GM19455 (cell line): ENCODE measurements around the gene TULP4.
"Not testable (repeated sequence)": the region's sequence is repeated elsewhere in the genome, so short reads cannot be mapped to it uniquely, and the experiment has no call there.

Experiments used
- ATAC-seq: cut with Tn5 transposase; IDR thresholded peaks from one replicate; pipeline ENCODE4 v1.9.1; 2021; ENCODE audit not compliant: unreplicated experiment

TULP4 gene

GRCh38 chr6:158293122-158293521 lies 19.1 kb upstream of the TULP4 start:
- peak; percentile 43 for ATAC-seq

- not testable (repeated sequence) for ATAC-seq
These were observed 16.1 kb upstream of the TULP4 start for GRCh38 chr6:158295976-158296853.

GRCh38 chr6:158296854-158297324 lies 15.4 kb upstream of the TULP4 start:
- not testable (repeated sequence) for ATAC-seq

GRCh38 chr6:158297657-158298056 lies 14.6 kb upstream of the TULP4 start:
- ATAC-seq: not testable (repeated sequence)

- ATAC-seq: not testable (repeated sequence)
These were observed 11.7 kb upstream of the TULP4 start for GRCh38 chr6:158300306-158301143.

GRCh38 chr6:158301561-158301960 lies 10.7 kb upstream of the TULP4 start:
- ATAC-seq: not testable (repeated sequence)

GRCh38 chr6:158302195-158302796 lies 10.0 kb upstream of the TULP4 start:
- ATAC-seq: not testable (repeated sequence)

- ATAC-seq: no peak
These were observed 9.0 kb upstream of the TULP4 start for GRCh38 chr6:158303210-158303731.

GRCh38 chr6:158304254-158304653 lies 8.0 kb upstream of the TULP4 start:
- ATAC-seq: no peak

- ATAC-seq: no peak
These were observed 2.5 kb upstream of the TULP4 start for GRCh38 chr6:158309814-158310213.

GRCh38 chr6:158311193-158311592 lies 1.1 kb upstream of the TULP4 start:
- no peak for ATAC-seq

GRCh38 chr6:158311626-158312025 lies 639 bp upstream of the TULP4 start:
- ATAC-seq: no peak

GRCh38 chr6:158312672-158313397 lies 570 bp downstream of the TULP4 start:
- no peak for ATAC-seq

- no peak for ATAC-seq
These were observed 1.7 kb downstream of the TULP4 start for GRCh38 chr6:158313989-158314388.

- no peak for ATAC-seq
These were observed 2.5 kb downstream of the TULP4 start for GRCh38 chr6:158314737-158315136.

- ATAC-seq: no peak
These were observed 3.8 kb downstream of the TULP4 start for GRCh38 chr6:158316022-158316421.

- no peak for ATAC-seq
These were observed 9.7 kb downstream of the TULP4 start for GRCh38 chr6:158321960-158322359.

GRCh38 chr6:158322400-158322723 lies 10.1 kb downstream of the TULP4 start:
- no peak for ATAC-seq

- no peak for ATAC-seq
These were observed 10.7 kb downstream of the TULP4 start for GRCh38 chr6:158322724-158323560.

- ATAC-seq: no peak
These were observed 11.3 kb downstream of the TULP4 start for GRCh38 chr6:158323561-158323958.
